DND-41 (cell line): ENCODE measurements around the gene PSORS1C1.

Experiments used
- CTCF ChIP-seq: IDR thresholded peaks from 2 replicates; pipeline ENCODE4 v1.5.1; 2012; ENCODE audit warnings: borderline replicate concordance, low read length, moderate library complexity, mild to moderate bottlenecking; ENCODE audit not compliant: poor library complexity, severe bottlenecking; ENCODE audit errors: extremely low read depth
- EZH2 ChIP-seq: IDR thresholded peaks from 3 replicates; pipeline ENCODE4 v1.6.1; 2012; ENCODE audit warnings: borderline replicate concordance, low read depth, mild to moderate bottlenecking, moderate library complexity, low read length, inconsistent platforms; ENCODE audit not compliant: severe bottlenecking

GRCh38 chr6:31125162-31125561 lies 10.6 kb downstream of the PSORS1C1 start:
- TF ChIP-seq EZH2 (no peak), CTCF (no peak)
